ENCODE results near the gene LGALS14. TPM values are rescaled to one million over a fixed set of nuclear protein-coding genes. Genes with fewer than 3 reads are reported as not detected.

Gene LGALS14
- total RNA-seq, 1 experiment from 2014 or later: not detected

DNA sequence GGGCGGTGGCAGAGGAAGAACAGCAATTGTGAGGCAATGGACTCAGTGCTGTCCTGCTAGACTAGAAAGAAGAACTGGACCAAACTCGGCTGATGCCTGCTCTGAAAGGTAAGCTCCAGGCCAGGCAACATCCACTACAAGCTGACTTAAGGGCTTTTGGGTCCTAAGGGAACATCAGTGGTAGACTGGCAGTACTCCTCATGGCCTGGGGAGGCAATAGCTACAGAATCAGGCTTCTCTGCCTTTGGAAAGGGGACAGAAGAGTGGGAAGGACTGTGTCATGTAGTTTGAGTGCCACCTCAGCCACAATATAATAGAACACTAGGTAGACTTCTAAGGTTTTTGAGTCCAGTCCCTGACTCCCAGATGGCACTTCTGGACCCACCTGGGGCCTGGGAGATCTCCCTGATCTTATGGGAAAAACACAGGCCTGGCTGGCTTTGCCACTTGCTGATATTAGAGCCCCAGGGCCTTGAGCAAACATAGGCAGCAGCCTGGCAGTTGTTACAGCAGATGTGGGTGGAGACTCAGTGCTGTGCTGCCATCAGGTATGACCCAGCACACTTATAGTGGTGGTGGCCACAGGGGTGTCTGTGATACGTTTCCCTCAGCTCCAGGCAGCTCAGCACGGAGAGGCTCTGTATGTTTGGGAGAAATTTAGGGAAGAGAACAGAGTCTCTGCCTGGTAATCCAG lies 42.7 kb downstream of the LGALS14 start:
- DNase-seq (ENCODE audit: low read depth): no peak

DNA sequence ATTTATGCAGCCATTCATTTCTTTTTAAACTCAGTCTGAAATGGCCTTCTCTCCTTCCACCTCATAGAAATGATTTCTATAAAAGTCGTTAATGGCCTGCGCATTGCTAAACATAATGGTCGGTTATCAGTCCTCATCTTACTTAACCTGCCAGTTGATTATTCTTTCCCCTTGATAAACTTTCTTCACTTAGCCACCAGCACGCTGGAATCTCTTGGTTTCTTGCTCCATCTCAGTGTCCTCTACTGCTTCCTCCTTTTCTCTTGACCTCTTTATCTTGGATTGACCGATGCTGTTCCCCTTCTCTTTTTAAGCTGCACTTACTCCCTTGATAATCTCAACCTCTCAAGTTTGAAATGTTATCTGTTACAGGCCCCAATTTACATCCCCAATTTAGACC lies 45.7 kb downstream of the LGALS14 start:
- DNase-seq (ENCODE audit: low read depth): no peak

DNA sequence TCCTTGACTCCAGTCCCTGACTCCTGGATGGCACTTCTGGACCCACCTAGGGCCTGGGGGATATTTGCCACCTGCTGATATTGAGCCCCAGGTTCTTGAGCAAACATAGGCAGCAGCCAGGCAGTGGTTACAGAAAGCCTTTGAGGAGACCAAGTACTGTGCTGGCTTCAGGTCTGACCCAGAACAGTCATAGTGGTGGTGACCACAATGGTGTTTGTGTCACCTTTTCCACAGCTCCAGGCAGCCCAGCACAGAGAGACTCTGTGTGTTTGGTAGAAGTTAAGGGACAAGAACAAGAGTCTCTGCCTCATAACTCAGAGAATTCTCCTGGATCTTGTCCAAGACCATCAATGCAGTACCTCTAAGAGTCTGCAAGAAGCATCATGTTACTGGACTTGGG lies 48.1 kb downstream of the LGALS14 start:
- DNase-seq (ENCODE audit: low read depth): no peak

DNA sequence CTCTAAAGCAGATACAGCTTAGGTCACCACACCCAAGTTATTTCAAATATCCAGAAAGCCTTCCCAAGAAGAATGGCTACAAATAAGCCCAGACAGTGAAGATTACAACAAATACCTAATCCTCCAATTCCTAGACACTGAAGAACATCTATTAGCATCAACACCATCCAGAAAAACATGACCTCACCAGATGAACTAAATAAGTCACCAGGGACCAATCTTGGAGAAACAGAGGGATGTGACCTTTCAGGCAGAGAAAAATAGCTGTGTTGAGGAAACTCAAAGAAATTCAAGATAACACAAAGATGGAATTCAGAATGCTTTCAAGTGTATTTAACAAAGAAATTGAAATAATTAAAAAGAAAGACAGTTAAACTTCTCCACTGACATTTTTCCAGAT lies 48.5 kb downstream of the LGALS14 start:
- DNase-seq (ENCODE audit: low read depth): no peak

DNA sequence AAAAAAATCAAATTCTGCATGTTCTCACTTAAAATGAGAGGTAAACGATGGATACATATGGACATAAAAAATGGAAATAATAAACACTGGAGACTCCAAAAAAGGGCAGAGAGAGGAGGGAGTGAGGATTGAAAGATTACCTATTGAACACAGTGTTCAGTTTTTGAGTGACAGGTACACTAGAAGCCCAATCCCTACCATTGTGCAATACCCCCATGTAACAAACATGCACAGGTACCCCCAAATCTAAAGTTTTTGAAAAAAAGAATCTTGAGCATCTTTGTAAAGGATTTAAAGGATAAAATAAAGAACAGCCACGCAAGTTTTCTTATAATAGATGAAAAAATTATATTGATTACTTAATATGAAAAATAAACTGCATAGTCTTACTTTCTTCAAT lies 50.3 kb downstream of the LGALS14 start:
- DNase-seq (ENCODE audit: low read depth): no peak

DNA sequence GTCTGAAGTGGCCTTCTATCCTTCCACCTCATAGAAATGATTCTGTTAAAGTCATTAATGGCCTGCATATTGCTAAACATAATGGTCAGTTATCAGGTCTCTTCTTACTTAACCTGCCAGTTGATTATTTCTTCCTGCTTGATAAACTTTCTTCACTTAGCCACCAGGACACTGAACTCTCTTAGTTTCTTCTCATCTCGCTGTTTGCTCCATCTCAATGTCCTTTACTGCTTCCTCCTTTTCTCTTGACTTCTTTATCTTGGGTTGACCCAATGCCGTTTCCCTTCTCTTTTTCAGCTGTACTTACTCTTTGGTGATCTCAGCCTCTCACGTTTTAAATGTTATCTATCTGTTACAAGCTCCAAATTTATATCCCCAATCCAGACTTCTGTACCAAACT lies 50.7 kb downstream of the LGALS14 start:
- DNase-seq (ENCODE audit: low read depth): no peak

Other genes starting within 250 kb of the LGALS14 start
- 86.2 and 88.2 TPM in 2 replicates for gene TIMM50, start 223.6 kb upstream of the LGALS14 start, total RNA-seq (2014; rRNA removed; shearing (Covaris generic))
- gene DLL3, start 205.5 kb upstream of the LGALS14 start, total RNA-seq (2014; rRNA removed; shearing (Covaris generic)): 0.72 and 1.5 TPM in 2 replicates
- gene SELENOV, start 189.3 kb upstream of the LGALS14 start, total RNA-seq (2014; rRNA removed; shearing (Covaris generic)): not detected in 2 replicates
- gene EID2B, start 171.6 kb upstream of the LGALS14 start, total RNA-seq (2014; rRNA removed; shearing (Covaris generic)): 5.3 and 8.8 TPM in 2 replicates
- gene EID2, start 164.3 kb upstream of the LGALS14 start, total RNA-seq (2014; rRNA removed; shearing (Covaris generic)): 17.1 and 19.0 TPM in 2 replicates
- not detected in 2 replicates for gene LGALS13, start 102.0 kb upstream of the LGALS14 start, total RNA-seq (2014; rRNA removed; shearing (Covaris generic))
- not detected in 2 replicates for gene LGALS16, start 48.6 kb upstream of the LGALS14 start, total RNA-seq (2014; rRNA removed; shearing (Covaris generic))
- not detected in 2 replicates for gene CLC, start 33.5 kb downstream of the LGALS14 start, total RNA-seq (2014; rRNA removed; shearing (Covaris generic))
- not detected in 2 replicates for gene LEUTX, start 74.4 kb downstream of the LGALS14 start, total RNA-seq (2014; rRNA removed; shearing (Covaris generic))
- gene DYRK1B, start 129.7 kb downstream of the LGALS14 start, total RNA-seq (2014; rRNA removed; shearing (Covaris generic)): 0.24 and 0.29 TPM in 2 replicates
- 148 and 165 TPM in 2 replicates for gene FBL, start 141.9 kb downstream of the LGALS14 start, total RNA-seq (2014; rRNA removed; shearing (Covaris generic))
- gene FCGBP, start 230.2 kb downstream of the LGALS14 start, total RNA-seq (2014; rRNA removed; shearing (Covaris generic)): under 0.01 TPM in 1 of 2 replicates, not detected in the other

Data from RPMI7951 (cell line).